ENCODE measurements around the gene NR1H3.
A peak's percentile ranks its signal among the peaks of the same experiment; 100 is the strongest.

NR1H3 gene

GRCh38 chr11:47233051-47233450 lies 24.7 kb upstream of the NR1H3 start:
- Histone ChIP-seq H3K36me3 (replicated peaks) (peaks cover 6% of the 10 kb centered on the region), H3K27me3 (replicated peaks) (no peaks in the 10 kb centered on the region), H3K27ac (no peak overlapping the region), H3K4me3 (ENCODE audit: low read depth, low read length) (no peak overlapping the region)
- TF ChIP-seq CTCF (IDR thresholded peaks at IDR 0.05; ENCODE audit: low read depth, low read length, missing control alignments): no peak
- in situ Hi-C loops (cut with HindIII; ENCODE audit: low pct_ligation_motif_present, low sequenced_read_pairs): no loop called here
- no peak for DNase-seq

- Histone ChIP-seq H3K36me3 (replicated peaks) (peaks cover 11% of the 10 kb centered on the region), H3K27me3 (replicated peaks) (no peaks in the 10 kb centered on the region), H3K4me3 (ENCODE audit: low read depth, low read length) (peak overlapping the region; percentile 30), H3K27ac (peak overlapping the region; percentile 81)
- in situ Hi-C loops (cut with HindIII; ENCODE audit: low pct_ligation_motif_present, low sequenced_read_pairs): no loop called here
- TF ChIP-seq CTCF (IDR thresholded peaks at IDR 0.05; ENCODE audit: low read depth, low read length, missing control alignments): peak; percentile 68
- peak; percentile 81 for DNase-seq
Observed at GRCh38 chr11:47233989-47234668, 23.7 kb upstream of the NR1H3 start.

- H3K36me3 ChIP-seq (replicated peaks): peaks cover 17% of the 10 kb centered on the region
- H3K27ac ChIP-seq: peak overlapping the region; percentile 81
- peak overlapping the region; percentile 30 for H3K4me3 ChIP-seq (ENCODE audit: low read depth, low read length)
Observed at GRCh38 chr11:47234669-47235100, 23.1 kb upstream of the NR1H3 start.

GRCh38 chr11:47235163-47235562 lies 22.6 kb upstream of the NR1H3 start:
- Histone ChIP-seq H3K27ac (peak overlapping the region; percentile 81), H3K4me3 (ENCODE audit: low read depth, low read length) (no peak overlapping the region), H3K27me3 (replicated peaks) (no peaks in the 10 kb centered on the region), H3K36me3 (replicated peaks) (peaks cover 22% of the 10 kb centered on the region)
- no peak for DNase-seq
- in situ Hi-C loops (cut with HindIII; ENCODE audit: low pct_ligation_motif_present, low sequenced_read_pairs): no loop called here
- no peak for TF ChIP-seq CTCF (IDR thresholded peaks at IDR 0.05; ENCODE audit: low read depth, low read length, missing control alignments)

More at GRCh38 chr11:47234669-47235100, 23.1 kb upstream of the NR1H3 start:
- TF ChIP-seq CTCF (IDR thresholded peaks at IDR 0.05; ENCODE audit: low read depth, low read length, missing control alignments): no peak
- no peaks in the 10 kb centered on the region for H3K27me3 ChIP-seq (replicated peaks)
- peak; percentile 67 for DNase-seq
- in situ Hi-C loops (cut with HindIII; ENCODE audit: low pct_ligation_motif_present, low sequenced_read_pairs): no loop called here

- DNase-seq: no peak
- TF ChIP-seq CTCF (IDR thresholded peaks at IDR 0.05; ENCODE audit: low read depth, low read length, missing control alignments): no peak
- Histone ChIP-seq H3K4me3 (ENCODE audit: low read depth, low read length) (no peak overlapping the region), H3K36me3 (replicated peaks) (peaks cover 28% of the 10 kb centered on the region), H3K27ac (no peak overlapping the region), H3K27me3 (replicated peaks) (no peaks in the 10 kb centered on the region)
- in situ Hi-C loops (cut with HindIII; ENCODE audit: low pct_ligation_motif_present, low sequenced_read_pairs): no loop called here
Observed at GRCh38 chr11:47236482-47236881, 21.3 kb upstream of the NR1H3 start.

GRCh38 chr11:47239852-47240251 lies 17.9 kb upstream of the NR1H3 start:
- no peak for DNase-seq
- in situ Hi-C loops (cut with HindIII; ENCODE audit: low pct_ligation_motif_present, low sequenced_read_pairs): no loop called here
- TF ChIP-seq CTCF (IDR thresholded peaks at IDR 0.05; ENCODE audit: low read depth, low read length, missing control alignments): no peak
- Histone ChIP-seq H3K36me3 (replicated peaks) (peaks cover 58% of the 10 kb centered on the region), H3K27me3 (replicated peaks) (no peaks in the 10 kb centered on the region), H3K4me3 (ENCODE audit: low read depth, low read length) (no peak overlapping the region), H3K27ac (no peak overlapping the region)

Measured in brain microvascular endothelial cell (primary cell).